Skeletal muscle satellite cell (primary cell): ENCODE measurements around the gene ASMTL.
"Not testable (repeated sequence)": the region's sequence is repeated elsewhere in the genome, so short reads cannot be mapped to it uniquely, and the experiment has no call there.

Experiments
- H3K27me3 ChIP-seq: 2 replicates; pipeline ENCODE4 v1.7.0; 2013; ENCODE audit warnings: low read length; ENCODE audit not compliant: control insufficient read depth, insufficient read depth
- H3K36me3 ChIP-seq: 2 replicates; pipeline ENCODE4 v1.7.0; 2013; ENCODE audit warnings: mild to moderate bottlenecking, control low read depth, low read length; ENCODE audit not compliant: insufficient read depth
- H3K4me1 ChIP-seq: 2 replicates; pipeline ENCODE4 v1.7.0; 2013; ENCODE audit warnings: low read length; ENCODE audit not compliant: control insufficient read depth, insufficient read depth
- H3K4me2 ChIP-seq: 2 replicates; pipeline ENCODE4 v1.7.0; 2013; ENCODE audit warnings: mild to moderate bottlenecking, low read length
- H3K4me3 ChIP-seq: 2 replicates; pipeline ENCODE4 v1.7.0; 2013; ENCODE audit warnings: low read length
- H3K9ac ChIP-seq: 2 replicates; pipeline ENCODE4 v1.7.0; 2013; ENCODE audit warnings: mild to moderate bottlenecking, low read depth, low read length, moderate library complexity
- H3K9me3 ChIP-seq: replicated peaks from 2 replicates; pipeline ENCODE4 v1.7.0; 2013; ENCODE audit warnings: mild to moderate bottlenecking, control low read depth, low read length

Gene ASMTL

GRCh38 chrX:1442016-1442665 lies 10.6 kb downstream of the ASMTL start:
- Histone ChIP-seq H3K9ac (no peak overlapping the region), H3K4me3 (no peak overlapping the region), H3K4me1 (no peaks in the 10 kb centered on the region), H3K9me3 (no peaks in the 10 kb centered on the region), H3K27me3 (no peaks in the 10 kb centered on the region), H3K36me3 (peaks cover 6% of the 10 kb centered on the region), H3K4me2 (no peak overlapping the region)

- no peak overlapping the region for H3K4me2 ChIP-seq
- H3K9ac ChIP-seq, result no peak overlapping the region
- no peaks in the 10 kb centered on the region for H3K9me3 ChIP-seq
- no peak overlapping the region for H3K4me3 ChIP-seq
- no peaks in the 10 kb centered on the region for H3K27me3 ChIP-seq
- no peaks in the 10 kb centered on the region for H3K4me1 ChIP-seq
- peaks cover 17% of the 10 kb centered on the region for H3K36me3 ChIP-seq
Observed at GRCh38 chrX:1440506-1440905, 12.2 kb downstream of the ASMTL start.

- H3K27me3 ChIP-seq, result no peaks in the 10 kb centered on the region
- H3K9me3 ChIP-seq, result no peaks in the 10 kb centered on the region
- no peaks in the 10 kb centered on the region for H3K4me1 ChIP-seq
- no peak overlapping the region for H3K9ac ChIP-seq
- peaks cover 30% of the 10 kb centered on the region for H3K36me3 ChIP-seq
- no peak overlapping the region for H3K4me2 ChIP-seq
- no peak overlapping the region for H3K4me3 ChIP-seq
Observed at GRCh38 chrX:1435241-1435895, 17.3 kb downstream of the ASMTL start.

GRCh38 chrX:1434871-1435240 lies 17.9 kb downstream of the ASMTL start:
- Histone ChIP-seq H3K27me3 (no peaks in the 10 kb centered on the region), H3K4me1 (no peaks in the 10 kb centered on the region), H3K4me2 (no peak overlapping the region), H3K36me3 (peaks cover 30% of the 10 kb centered on the region), H3K9me3 (no peaks in the 10 kb centered on the region), H3K9ac (no peak overlapping the region), H3K4me3 (no peak overlapping the region)

- no peak overlapping the region for H3K4me2 ChIP-seq
- no peaks in the 10 kb centered on the region for H3K4me1 ChIP-seq
- no peak overlapping the region for H3K4me3 ChIP-seq
Observed at GRCh38 chrX:1433646-1434357, 18.9 kb downstream of the ASMTL start.

GRCh38 chrX:1430451-1430850 lies 22.3 kb downstream of the ASMTL start:
- no peaks in the 10 kb centered on the region for H3K9me3 ChIP-seq
- no peaks in the 10 kb centered on the region for H3K27me3 ChIP-seq
- H3K4me3 ChIP-seq, result no peak overlapping the region
- no peak overlapping the region for H3K9ac ChIP-seq
- H3K4me1 ChIP-seq, result no peaks in the 10 kb centered on the region
- peaks cover 27% of the 10 kb centered on the region for H3K36me3 ChIP-seq
- H3K4me2 ChIP-seq, result no peak overlapping the region

More at GRCh38 chrX:1433646-1434357, 18.9 kb downstream of the ASMTL start:
- Histone ChIP-seq H3K27me3 (no peaks in the 10 kb centered on the region), H3K9ac (no peak overlapping the region), H3K36me3 (peaks cover 28% of the 10 kb centered on the region), H3K9me3 (no peaks in the 10 kb centered on the region)

GRCh38 chrX:1427756-1428155 lies 25.0 kb downstream of the ASMTL start:
- H3K9ac ChIP-seq, result no peak overlapping the region
- no peaks in the 10 kb centered on the region for H3K4me1 ChIP-seq
- no peak overlapping the region for H3K4me3 ChIP-seq
- H3K4me2 ChIP-seq, result no peak overlapping the region
- no peaks in the 10 kb centered on the region for H3K27me3 ChIP-seq
- H3K9me3 ChIP-seq, result no peaks in the 10 kb centered on the region
- H3K36me3 ChIP-seq, result peaks cover 24% of the 10 kb centered on the region

- not testable (repeated sequence) for H3K27me3 ChIP-seq, H3K4me1 ChIP-seq, H3K4me3 ChIP-seq, H3K4me2 ChIP-seq, H3K9ac ChIP-seq
- Histone ChIP-seq H3K36me3 (peaks cover 28% of the 10 kb centered on the region), H3K9me3 (peaks cover 11% of the 10 kb centered on the region)
Observed at GRCh38 chrX:1426321-1426720, 26.4 kb downstream of the ASMTL start.

- H3K4me3 ChIP-seq, result no peak overlapping the region
- no peak overlapping the region for H3K9ac ChIP-seq
- no peak overlapping the region for H3K4me2 ChIP-seq
- H3K27me3 ChIP-seq, result no peaks in the 10 kb centered on the region
- peaks cover 12% of the 10 kb centered on the region for H3K9me3 ChIP-seq
- H3K4me1 ChIP-seq, result no peaks in the 10 kb centered on the region
- H3K36me3 ChIP-seq, result peaks cover 31% of the 10 kb centered on the region
Observed at GRCh38 chrX:1425381-1425780, 27.3 kb downstream of the ASMTL start.

GRCh38 chrX:1424147-1424851 lies 28.4 kb downstream of the ASMTL start:
- no peak overlapping the region for H3K4me2 ChIP-seq
- no peak overlapping the region for H3K9ac ChIP-seq
- H3K27me3 ChIP-seq, result no peaks in the 10 kb centered on the region
- no peaks in the 10 kb centered on the region for H3K4me1 ChIP-seq
- H3K4me3 ChIP-seq, result no peak overlapping the region
- H3K36me3 ChIP-seq, result peaks cover 31% of the 10 kb centered on the region
- peaks cover 12% of the 10 kb centered on the region for H3K9me3 ChIP-seq

GRCh38 chrX:1423215-1423614 lies 29.5 kb downstream of the ASMTL start:
- no peak overlapping the region for H3K4me2 ChIP-seq
- H3K36me3 ChIP-seq, result peaks cover 37% of the 10 kb centered on the region
- H3K4me3 ChIP-seq, result no peak overlapping the region

More at GRCh38 chrX:1423215-1423614, 29.5 kb downstream of the ASMTL start:
- H3K9ac ChIP-seq, result no peak overlapping the region
- peaks cover 12% of the 10 kb centered on the region for H3K9me3 ChIP-seq
- H3K27me3 ChIP-seq, result no peaks in the 10 kb centered on the region
- H3K4me1 ChIP-seq, result no peaks in the 10 kb centered on the region
